Ishikawa (cell line): Measurements from ENCODE around the gene FABP1.

Experiments used
- CEBPB ChIP-seq: IDR thresholded peaks from 2 replicates; pipeline ENCODE4 v1.6.1; 2012
- FOXM1 ChIP-seq: IDR thresholded peaks from 2 replicates; pipeline ENCODE4 v1.6.1; 2012; ENCODE audit warnings: low read depth, borderline replicate concordance
- YY1 ChIP-seq: IDR thresholded peaks from 2 replicates; pipeline ENCODE4 v1.6.1; 2012; ENCODE audit warnings: low read depth
- TF ChIP-seq, protein P1 (sequence below): IDR thresholded peaks from 2 replicates; pipeline ENCODE4 v1.6.1; 2012; ENCODE audit warnings: low read depth, mild to moderate bottlenecking

DNA sequence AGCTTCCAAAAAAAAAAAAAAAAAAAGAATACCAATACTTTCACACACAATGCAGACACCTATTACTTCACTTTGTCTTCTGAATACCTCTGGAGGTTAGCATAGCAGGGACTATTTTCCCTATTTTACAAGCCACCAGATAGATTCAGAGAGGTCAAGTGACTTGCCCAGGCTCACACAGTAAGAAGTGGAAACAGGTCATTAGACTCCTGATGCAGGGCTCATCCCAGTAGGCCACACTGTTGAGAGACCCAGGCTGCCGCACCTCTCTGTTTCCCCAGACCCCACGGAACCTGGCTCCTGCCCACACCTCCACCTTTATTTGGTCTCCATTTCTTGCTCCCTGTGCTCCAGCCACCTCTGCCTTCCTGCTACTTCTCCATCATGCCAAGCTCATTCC is 40.8 kb downstream of the FABP1 start:
- TF ChIP-seq, protein P1, sequence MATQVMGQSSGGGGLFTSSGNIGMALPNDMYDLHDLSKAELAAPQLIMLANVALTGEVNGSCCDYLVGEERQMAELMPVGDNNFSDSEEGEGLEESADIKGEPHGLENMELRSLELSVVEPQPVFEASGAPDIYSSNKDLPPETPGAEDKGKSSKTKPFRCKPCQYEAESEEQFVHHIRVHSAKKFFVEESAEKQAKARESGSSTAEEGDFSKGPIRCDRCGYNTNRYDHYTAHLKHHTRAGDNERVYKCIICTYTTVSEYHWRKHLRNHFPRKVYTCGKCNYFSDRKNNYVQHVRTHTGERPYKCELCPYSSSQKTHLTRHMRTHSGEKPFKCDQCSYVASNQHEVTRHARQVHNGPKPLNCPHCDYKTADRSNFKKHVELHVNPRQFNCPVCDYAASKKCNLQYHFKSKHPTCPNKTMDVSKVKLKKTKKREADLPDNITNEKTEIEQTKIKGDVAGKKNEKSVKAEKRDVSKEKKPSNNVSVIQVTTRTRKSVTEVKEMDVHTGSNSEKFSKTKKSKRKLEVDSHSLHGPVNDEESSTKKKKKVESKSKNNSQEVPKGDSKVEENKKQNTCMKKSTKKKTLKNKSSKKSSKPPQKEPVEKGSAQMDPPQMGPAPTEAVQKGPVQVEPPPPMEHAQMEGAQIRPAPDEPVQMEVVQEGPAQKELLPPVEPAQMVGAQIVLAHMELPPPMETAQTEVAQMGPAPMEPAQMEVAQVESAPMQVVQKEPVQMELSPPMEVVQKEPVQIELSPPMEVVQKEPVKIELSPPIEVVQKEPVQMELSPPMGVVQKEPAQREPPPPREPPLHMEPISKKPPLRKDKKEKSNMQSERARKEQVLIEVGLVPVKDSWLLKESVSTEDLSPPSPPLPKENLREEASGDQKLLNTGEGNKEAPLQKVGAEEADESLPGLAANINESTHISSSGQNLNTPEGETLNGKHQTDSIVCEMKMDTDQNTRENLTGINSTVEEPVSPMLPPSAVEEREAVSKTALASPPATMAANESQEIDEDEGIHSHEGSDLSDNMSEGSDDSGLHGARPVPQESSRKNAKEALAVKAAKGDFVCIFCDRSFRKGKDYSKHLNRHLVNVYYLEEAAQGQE, result no peak
- TF ChIP-seq YY1 (no peak), CEBPB (no peak), FOXM1 (no peak)
